SIG-M5 treated with dmso at 0.1 percent for 504 hours (cell line): ENCODE measurements around the gene KIDINS220.

ENCODE experiments used
- DNase-seq: peaks from one replicate; lab custom pipeline; 2025; ENCODE audit not compliant: unreplicated experiment; lab: John Stamatoyannopoulos, UW

KIDINS220 gene

GRCh38 chr2:8851811-8852560 is 14.6 kb upstream of the KIDINS220 start:
- no peak for DNase-seq

GRCh38 chr2:8850845-8851487 is 13.6 kb upstream of the KIDINS220 start:
- no peak for DNase-seq

- no peak for DNase-seq
These were observed 11.9 kb upstream of the KIDINS220 start for GRCh38 chr2:8849327-8849726.

- DNase-seq: no peak
These were observed 11.1 kb upstream of the KIDINS220 start for GRCh38 chr2:8848328-8849100.

- no peak for DNase-seq
These were observed 10.0 kb upstream of the KIDINS220 start for GRCh38 chr2:8847400-8847799.

GRCh38 chr2:8841932-8842331 is 4.5 kb upstream of the KIDINS220 start:
- DNase-seq: peak; percentile 44

- no peak for DNase-seq
These were observed 3.2 kb upstream of the KIDINS220 start for GRCh38 chr2:8840475-8841091.

- no peak for DNase-seq
These were observed 2.0 kb upstream of the KIDINS220 start for GRCh38 chr2:8839189-8839965.

- DNase-seq: no peak
These were observed 355 bp upstream of the KIDINS220 start for GRCh38 chr2:8837795-8838140.

GRCh38 chr2:8835279-8835678 is 2.1 kb downstream of the KIDINS220 start:
- no peak for DNase-seq

GRCh38 chr2:8833853-8834252 is 3.6 kb downstream of the KIDINS220 start:
- DNase-seq: no peak

- DNase-seq: no peak
These were observed 5.9 kb downstream of the KIDINS220 start for GRCh38 chr2:8831516-8831915.

- no peak for DNase-seq
These were observed 9.7 kb downstream of the KIDINS220 start for GRCh38 chr2:8827729-8828128.

GRCh38 chr2:8822218-8822617 is 15.2 kb downstream of the KIDINS220 start:
- peak; percentile 82 for DNase-seq

- peak; percentile 83 for DNase-seq
These were observed 15.9 kb downstream of the KIDINS220 start for GRCh38 chr2:8821276-8822217.

- DNase-seq: no peak
These were observed 17.5 kb downstream of the KIDINS220 start for GRCh38 chr2:8819948-8820347.

GRCh38 chr2:8819194-8819593 is 18.2 kb downstream of the KIDINS220 start:
- no peak for DNase-seq

- DNase-seq: no peak
These were observed 20.2 kb downstream of the KIDINS220 start for GRCh38 chr2:8817221-8817620.

GRCh38 chr2:8806885-8807704 is 30.3 kb downstream of the KIDINS220 start:
- DNase-seq: no peak
